IMR-90 (cell line): ENCODE data around the gene HLA-DPA1. TPM values are rescaled to one million over a fixed set of nuclear protein-coding genes. Genes with fewer than 3 reads are reported as not detected.

Source experiments
- ATAC-seq: fragments of 200-7000 bp; cut with Tn5 transposase; 2 replicates; pipeline ENCODE4 v1.9.1; 2020; ENCODE audit warnings: low read depth, mild to moderate bottlenecking, moderate library complexity
- BruUV-seq: library from RNA; stranded (reverse); fragments of 400-500 nt; replicated peaks from 2 replicates; lab custom pipeline; 2021; lab: Mats Ljungman, UMichigan
- CTCF ChIA-PET: fragments of 300-600 bp; formaldehyde crosslinking; extraction: SDS; loops from one replicate; lab custom pipeline; 2021; ENCODE audit warnings: antibody characterized with exemption; lab: Yijun Ruan, JAX
- POLR2A ChIA-PET: fragments of 300-600 bp; sonication (Branson Sonifier 250); formaldehyde crosslinking; loops from one replicate; lab custom pipeline; 2022; ENCODE audit warnings: antibody characterized with exemption; ENCODE audit not compliant: unreplicated experiment; lab: Charles Lee
- DNase-seq: peaks from one replicate; pipeline ENCODE4 v3.0.0; 2013
- H2AFZ ChIP-seq: replicated peaks from 2 replicates; pipeline ENCODE3; 2013; ENCODE audit warnings: low read length, mild to moderate bottlenecking; ENCODE audit not compliant: poor library complexity
- H2AK5ac ChIP-seq: 2 replicates; pipeline ENCODE4 v1.6.1; 2013; ENCODE audit warnings: low read depth, low read length, inconsistent platforms
- H2AK9ac ChIP-seq: replicated peaks from 2 replicates; pipeline ENCODE3; 2013; ENCODE audit warnings: mild to moderate bottlenecking, low read depth, low read length, moderate library complexity; ENCODE audit not compliant: poor library complexity
- H2BK120ac ChIP-seq: 2 replicates; pipeline ENCODE4 v1.6.1; 2013; ENCODE audit warnings: low read depth, low read length, inconsistent platforms
- H2BK15ac ChIP-seq: 3 replicates; pipeline ENCODE4 v1.6.1; 2013; ENCODE audit warnings: low read depth, low read length, inconsistent platforms
- H2BK20ac ChIP-seq: 2 replicates; pipeline ENCODE4 v1.6.1; 2013; ENCODE audit warnings: low read depth, mild to moderate bottlenecking, inconsistent platforms, low read length, moderate library complexity
- H2BK5ac ChIP-seq: 2 replicates; pipeline ENCODE4 v1.6.1; 2013; ENCODE audit warnings: mild to moderate bottlenecking, low read depth, low read length, inconsistent platforms; ENCODE audit not compliant: poor library complexity, severe bottlenecking
- H3K14ac ChIP-seq: replicated peaks from 2 replicates; pipeline ENCODE4 v1.6.1; 2013; ENCODE audit warnings: low read depth, low read length, inconsistent platforms
- H3K18ac ChIP-seq: 2 replicates; pipeline ENCODE4 v1.6.1; 2013; ENCODE audit warnings: low read depth, low read length, control low read depth
- H3K23ac ChIP-seq: 2 replicates; pipeline ENCODE4 v1.6.1; 2013; ENCODE audit warnings: low read depth, low read length, inconsistent platforms
- H3K27ac ChIP-seq: 2 replicates; pipeline ENCODE4 v1.5.1; 2013; ENCODE audit warnings: mild to moderate bottlenecking, control low read depth, low read length; ENCODE audit not compliant: insufficient read depth
- H3K27me3 ChIP-seq: 2 replicates; pipeline ENCODE4 v1.6.1; 2013; ENCODE audit warnings: low read length; ENCODE audit not compliant: control insufficient read depth, insufficient read depth
- H3K36me3 ChIP-seq: 2 replicates; pipeline ENCODE4 v1.6.1; 2013; ENCODE audit warnings: low read length, mixed read lengths; ENCODE audit not compliant: control insufficient read depth, insufficient read depth
- H3K4ac ChIP-seq: 2 replicates; pipeline ENCODE4 v1.6.1; 2013; ENCODE audit warnings: low read depth, low read length, inconsistent platforms
- H3K4me1 ChIP-seq: 2 replicates; pipeline ENCODE4 v1.6.1; 2013; ENCODE audit warnings: low read length, mixed read lengths; ENCODE audit not compliant: control insufficient read depth, insufficient read depth
- H3K4me2 ChIP-seq: 2 replicates; pipeline ENCODE4 v1.6.1; 2013; ENCODE audit warnings: low read depth, mild to moderate bottlenecking, control low read depth, low read length, moderate library complexity
- H3K4me3 ChIP-seq: 2 replicates; pipeline ENCODE4 v1.5.1; 2013; ENCODE audit warnings: low read depth, mild to moderate bottlenecking, control low read depth, low read length, moderate library complexity; ENCODE audit not compliant: insufficient read depth
- H3K56ac ChIP-seq: 2 replicates; pipeline ENCODE4 v1.6.1; 2013; ENCODE audit warnings: low read length, inconsistent platforms; ENCODE audit not compliant: insufficient read depth; ENCODE audit errors: extremely low read depth
- H3K79me1 ChIP-seq, 2 experiments: 2 replicates each; pipeline ENCODE4 v1.6.1; 2013; ENCODE audit warnings: low read length in 2 of 2, inconsistent platforms in 1 of 2, low read depth in 1 of 2
- H3K9ac ChIP-seq: 2 replicates; pipeline ENCODE4 v1.6.1; 2013; ENCODE audit warnings: low read depth, low read length, control low read depth
- H3K9me1 ChIP-seq: 2 replicates; pipeline ENCODE4 v1.6.1; 2013; ENCODE audit warnings: low read length, inconsistent platforms; ENCODE audit not compliant: insufficient read depth
- H3K9me3 ChIP-seq: 2 replicates; pipeline ENCODE4 v1.6.1; 2013; ENCODE audit warnings: low read length; ENCODE audit not compliant: control insufficient read depth, insufficient read depth
- H4K20me1 ChIP-seq: 2 replicates; pipeline ENCODE4 v1.6.1; 2013; ENCODE audit warnings: low read length, inconsistent platforms; ENCODE audit not compliant: insufficient read depth
- H4K5ac ChIP-seq: 2 replicates; pipeline ENCODE4 v1.6.1; 2013; ENCODE audit warnings: mild to moderate bottlenecking, low read depth, low read length, control low read depth
- H4K8ac ChIP-seq, 2 experiments: 2 replicates each; pipeline ENCODE4 v1.6.1; 2013; ENCODE audit warnings: low read depth in 2 of 2, low read length in 2 of 2, control low read depth in 1 of 2, inconsistent platforms in 1 of 2
- H4K91ac ChIP-seq: 2 replicates; pipeline ENCODE4 v1.6.1; 2013; ENCODE audit warnings: low read depth, low read length, inconsistent platforms; ENCODE audit not compliant: insufficient read depth
- CEBPB ChIP-seq: IDR thresholded peaks from 2 replicates; pipeline ENCODE4 v1.6.1; 2012; ENCODE audit warnings: low read depth, low read length, improper control_type of control experiment
- CHD1 ChIP-seq: IDR thresholded peaks from 2 replicates; pipeline ENCODE4 v1.6.1; 2012; ENCODE audit warnings: low read depth, low read length, improper control_type of control experiment
- MAFK ChIP-seq: IDR thresholded peaks from 2 replicates; pipeline ENCODE4 v1.6.1; 2012; ENCODE audit warnings: low read depth, low read length, improper control_type of control experiment
- MAZ ChIP-seq: IDR thresholded peaks from 2 replicates; pipeline ENCODE4 v1.6.1; 2012; ENCODE audit warnings: low read depth, mild to moderate bottlenecking, low read length, improper control_type of control experiment, moderate library complexity, borderline replicate concordance
- RAD21 ChIP-seq: IDR thresholded peaks from 2 replicates; pipeline ENCODE4 v1.6.1; 2012; ENCODE audit warnings: low read length, improper control_type of control experiment
- RFX5 ChIP-seq: IDR thresholded peaks from 2 replicates; pipeline ENCODE4 v1.8.0; 2012; ENCODE audit warnings: low read depth, mild to moderate bottlenecking, low read length, moderate library complexity
- WGBS, 2 experiments: methylation state at CpG; one replicate each; pipeline versions ENCODE4 v1.1.5 to v1.1.7; 2013; ENCODE audit warnings: missing lambda C conversion rate in 2 of 2; ENCODE audit not compliant: insufficient read length in 1 of 2; ENCODE audit errors: extremely low coverage in 2 of 2; 5-methylcytosine and 5-hydroxymethylcytosine counted together
- dilution Hi-C: fragments of 300-500 bp; cut with HindIII; formaldehyde crosslinking; loops from one replicate; pipeline ENCODE4 v1.14.3; 2018; ENCODE audit warnings: low sequenced_read_pairs; ENCODE audit not compliant: unreplicated experiment
- in situ Hi-C: fragments of 300-500 bp; cut with MboI; formaldehyde crosslinking; loops from 3 replicates; pipeline ENCODE4 v1.14.3; 2019; ENCODE audit warnings: low sequenced_read_pairs, inconsistent platforms, mixed read lengths
- intact Hi-C: fragments of 100-400 bp; cut with micrococcal nuclease; formaldehyde crosslinking; loops from 2 replicates; pipeline ENCODE4 v1.10.0; 2022
- polyA plus RNA-seq, 3 experiments: library from polyadenylated mRNA; depleted of rRNA; stranded (reverse); fragments of >200 nt; gene quantifications; 2 replicates each; pipeline ENCODE4 v1.2.3, GENCODE V29; 2012; ENCODE audit warnings: low replicate concordance in 1 of 3
- total RNA-seq: library from RNA; depleted of rRNA; stranded (reverse); fragments of >200 nt; gene quantifications from 2 replicates; pipeline ENCODE4 v1.2.3, GENCODE V29; 2012
- TF ChIP-seq, protein P1 (sequence below): fragments of 150-350 bp; IDR thresholded peaks from 2 replicates; pipeline ENCODE4 v1.6.1; 2016; ENCODE audit warnings: low read depth, mild to moderate bottlenecking, low read length, moderate library complexity, borderline replicate concordance

HLA-DPA1 gene
- total and polyA plus RNA-seq, 2 of the 4 experiments (the other 2 are of a cell fraction): not detected

DNA sequence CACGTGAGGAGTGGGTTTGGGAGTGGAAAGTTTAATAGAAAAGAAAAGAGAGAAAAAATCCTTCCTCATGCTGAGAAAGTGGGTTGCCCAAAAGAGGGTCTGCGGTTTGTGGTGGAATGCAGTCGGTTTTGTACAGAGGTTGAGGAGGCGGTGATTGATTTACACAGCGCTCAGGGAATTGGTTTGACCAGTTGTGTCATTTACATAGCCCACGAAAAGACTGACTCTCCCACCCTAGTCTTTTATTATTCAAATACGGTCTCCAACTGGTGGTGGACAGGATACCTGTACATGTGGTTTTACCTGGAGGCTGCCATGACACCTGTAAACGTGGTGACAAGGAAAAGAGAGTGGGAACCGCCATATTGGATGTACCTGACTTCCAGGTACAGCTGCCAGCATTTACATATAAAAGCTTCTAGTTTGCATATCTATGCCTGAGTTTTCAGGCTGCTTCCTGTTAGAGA, 44.4 kb upstream of the HLA-DPA1 start:
- no peak for DNase-seq

More for the DNA sequence above, 44.4 kb upstream of the HLA-DPA1 start:
- Histone ChIP-seq H2BK120ac (no peak overlapping the region), H2BK15ac (no peak overlapping the region), H4K5ac (no peak overlapping the region), H3K27me3 (peaks cover 52% of the 10 kb centered on the region), H2AFZ (no peak overlapping the region), H3K36me3 (no peaks in the 10 kb centered on the region), H2AK5ac (no peak overlapping the region), H4K8ac (no peak overlapping the region), H3K4me2 (no peak overlapping the region), H4K20me1 (no peaks in the 10 kb centered on the region), H3K27ac (no peak overlapping the region), H3K14ac (no peak overlapping the region), H3K23ac (no peak overlapping the region), H3K56ac (no peak overlapping the region), H3K9ac (no peak overlapping the region), H2BK5ac (no peak overlapping the region), H3K4me3 (no peak overlapping the region), H3K9me1 (no peaks in the 10 kb centered on the region), H4K91ac (no peak overlapping the region), H3K18ac (no peak overlapping the region), H2BK20ac (no peak overlapping the region), H2AK9ac (no peak overlapping the region), H3K9me3 (no peaks in the 10 kb centered on the region), H3K4ac (no peak overlapping the region), H3K79me1 (no peaks in the 10 kb centered on the region), H3K4me1 (no peaks in the 10 kb centered on the region; the same call in 1 of the 2 replicates)
- ChIA-PET POLR2A (no interaction called here), CTCF (interaction anchor here (1.6 kb wide), 1 partner anchor 36 kb away, joined by 3 read pairs; no protein-coding TSS in a partner anchor)
- dilution Hi-C loops (no loop called here), intact Hi-C loops (loop anchor here (1.0 kb wide), 2 partner anchors 54 to 130 kb away; no protein-coding TSS in a partner anchor), in situ Hi-C loops (no loop called here)
- no TSS peak for BruUV-seq
- WGBS, 2 experiments: no CpG with 5 or more reads among the region's 9 CpGs
- TF ChIP-seq, protein P1, sequence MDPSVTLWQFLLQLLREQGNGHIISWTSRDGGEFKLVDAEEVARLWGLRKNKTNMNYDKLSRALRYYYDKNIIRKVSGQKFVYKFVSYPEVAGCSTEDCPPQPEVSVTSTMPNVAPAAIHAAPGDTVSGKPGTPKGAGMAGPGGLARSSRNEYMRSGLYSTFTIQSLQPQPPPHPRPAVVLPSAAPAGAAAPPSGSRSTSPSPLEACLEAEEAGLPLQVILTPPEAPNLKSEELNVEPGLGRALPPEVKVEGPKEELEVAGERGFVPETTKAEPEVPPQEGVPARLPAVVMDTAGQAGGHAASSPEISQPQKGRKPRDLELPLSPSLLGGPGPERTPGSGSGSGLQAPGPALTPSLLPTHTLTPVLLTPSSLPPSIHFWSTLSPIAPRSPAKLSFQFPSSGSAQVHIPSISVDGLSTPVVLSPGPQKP: no peak
- TF ChIP-seq CHD1: no peak
- TF ChIP-seq MAFK: no peak
- TF ChIP-seq RFX5: no peak
- no peak for TF ChIP-seq MAZ
- TF ChIP-seq RAD21: no peak
- no peak for TF ChIP-seq CEBPB
- ATAC-seq: no peak
